CD14-positive monocyte (primary cell): Measurements from ENCODE around the gene TOLLIP. TPM values are rescaled to one million over a fixed set of nuclear protein-coding genes. Genes with fewer than 3 reads are reported as not detected.

Experiments used
- DNase-seq, 3 donors: peaks; one replicate each; pipeline ENCODE4 v3.0.0-alpha.2; 2011 to 2022
- H2AFZ ChIP-seq: 2 replicates; pipeline ENCODE4 v1.6.0; 2012; ENCODE audit warnings: mild to moderate bottlenecking, low read depth, low read length, inconsistent platforms; ENCODE audit not compliant: insufficient read depth, poor library complexity, severe bottlenecking
- H3K27ac ChIP-seq, 2 donors: 1 replicate in 1 of 2; 2 replicates in 1 of 2; pipeline ENCODE4 v1.5.1; 2012 to 2013; ENCODE audit warnings: low read length in 2 of 2, control low read depth in 1 of 2, inconsistent platforms in 1 of 2, low read depth in 1 of 2, mild to moderate bottlenecking in 1 of 2
- H3K27me3 ChIP-seq, 2 donors: one replicate each; pipeline versions ENCODE4 v1.6.0 to v1.6.1; 2011 to 2013; ENCODE audit warnings: low read length in 2 of 2; ENCODE audit not compliant: control insufficient read depth in 2 of 2, insufficient read depth in 2 of 2
- H3K36me3 ChIP-seq, 2 donors: replicated peaks in 1 of 2; 1 replicate in 1 of 2; 2 replicates in 1 of 2; pipeline versions ENCODE4 v1.5.1 to v1.6.1; 2012 to 2013; ENCODE audit warnings: low read length in 2 of 2, control low read depth in 1 of 2, inconsistent platforms in 1 of 2, mild to moderate bottlenecking in 1 of 2; ENCODE audit not compliant: insufficient read depth in 2 of 2, control insufficient read depth in 1 of 2
- H3K4me1 ChIP-seq, 2 donors: 1 replicate in 1 of 2; 2 replicates in 1 of 2; pipeline versions ENCODE4 v1.5.1 to v1.6.1; 2012 to 2013; ENCODE audit warnings: low read length in 2 of 2, control low read depth in 1 of 2, inconsistent platforms in 1 of 2, mild to moderate bottlenecking in 1 of 2, moderate library complexity in 1 of 2; ENCODE audit not compliant: insufficient read depth in 2 of 2, control insufficient read depth in 1 of 2
- H3K4me2 ChIP-seq: replicated peaks from 2 replicates; pipeline ENCODE3; 2012; ENCODE audit warnings: low read length, moderate library complexity, mild to moderate bottlenecking; ENCODE audit not compliant: poor library complexity, severe bottlenecking; ENCODE audit errors: extremely low read depth
- H3K4me3 ChIP-seq, 3 experiments: fragments of 200-600 bp in 1 of 3; sonication (generic) in 1 of 3; replicated peaks in 1 of 3; 1 replicate in 2 of 3; 2 replicates in 1 of 3; pipeline ENCODE4 v1.5.1; 2011 to 2013; ENCODE audit warnings: low read length in 3 of 3, mild to moderate bottlenecking in 3 of 3, control low read depth in 2 of 3, low read depth in 2 of 3, inconsistent platforms in 1 of 3, moderate library complexity in 1 of 3
- H3K79me2 ChIP-seq: 2 replicates; pipeline ENCODE4 v1.6.0; 2012; ENCODE audit warnings: mild to moderate bottlenecking, control low read depth, inconsistent platforms, low read length, moderate library complexity; ENCODE audit not compliant: insufficient read depth
- H3K9ac ChIP-seq: 2 replicates; pipeline ENCODE4 v1.6.0; 2017; ENCODE audit warnings: low read length, mild to moderate bottlenecking; ENCODE audit not compliant: insufficient read depth, poor library complexity, severe bottlenecking
- H3K9me3 ChIP-seq, 2 donors: replicated peaks in 1 of 2; 1 replicate in 1 of 2; 2 replicates in 1 of 2; pipeline versions ENCODE4 v1.5.1 to v1.6.1; 2012 to 2013; ENCODE audit warnings: low read length in 2 of 2, control low read depth in 1 of 2; ENCODE audit not compliant: control insufficient read depth in 1 of 2, insufficient read depth in 1 of 2
- H4K20me1 ChIP-seq: 2 replicates; pipeline ENCODE4 v1.6.0; 2012; ENCODE audit warnings: mild to moderate bottlenecking, low read length, control low read depth, moderate library complexity; ENCODE audit not compliant: insufficient read depth
- H3K27ac Mint-ChIP-seq, 7 donors: one replicate each; pipeline ENCODE4 v1.8.0; 2020; ENCODE audit warnings: mild to moderate bottlenecking in 7 of 7, mixed read lengths in 7 of 7, moderate library complexity in 6 of 7, inconsistent platforms in 2 of 7
- H3K27me3 Mint-ChIP-seq, 3 donors: one replicate each; pipeline ENCODE4 v1.8.0; 2021 to 2022; ENCODE audit warnings: low read depth in 3 of 3, mild to moderate bottlenecking in 3 of 3, mixed read lengths in 3 of 3, moderate library complexity in 3 of 3, inconsistent platforms in 1 of 3
- H3K36me3 Mint-ChIP-seq, 2 donors: one replicate each; pipeline ENCODE4 v1.8.0; 2020; ENCODE audit warnings: mixed read lengths in 2 of 2, inconsistent platforms in 1 of 2, mild to moderate bottlenecking in 1 of 2
- H3K4me1 Mint-ChIP-seq: one replicate; pipeline ENCODE4 v1.8.0; 2020; ENCODE audit warnings: mild to moderate bottlenecking, mixed read lengths
- H3K4me3 Mint-ChIP-seq, 2 donors: one replicate each; pipeline ENCODE4 v1.8.0; 2020; ENCODE audit warnings: mild to moderate bottlenecking in 2 of 2, mixed read lengths in 2 of 2, moderate library complexity in 1 of 2
- H3K9me3 Mint-ChIP-seq, 7 donors: one replicate each; pipeline ENCODE4 v1.8.0; 2020 to 2022; ENCODE audit warnings: mixed read lengths in 7 of 7, mild to moderate bottlenecking in 6 of 7, moderate library complexity in 6 of 7, inconsistent platforms in 2 of 7
- WGBS: methylation state at CpG from one replicate; pipeline ENCODE4 v1.1.5; 2013; ENCODE audit warnings: missing lambda C conversion rate; ENCODE audit not compliant: insufficient coverage; 5-methylcytosine and 5-hydroxymethylcytosine counted together
- intact Hi-C, 2 donors: fragments of 100-400 bp; cut with micrococcal nuclease; formaldehyde crosslinking; loops; one replicate each; pipeline versions ENCODE4 v1.15.0 to v1.15.1; 2023
- polyA plus RNA-seq, 3 donors: library from polyadenylated mRNA; depleted of rRNA in 1 of 3; unstranded in 2 of 3; stranded (reverse) in 1 of 3; fragments of 300-500 nt in 2 of 3; fragments of >200 nt in 1 of 3; fragmentation: Illumina TruSeq in 2 of 3; gene quantifications; 1 replicate in 2 of 3; 2 replicates in 1 of 3; pipeline ENCODE4 v1.2.3, GENCODE V29; 2012 to 2021
- TF ChIP-seq, protein P1 (sequence below): fragments of 200-600 bp; IDR thresholded peaks from one replicate; pipeline ENCODE4 v1.8.0; 2022; ENCODE audit warnings: antibody characterized with exemption, mild to moderate bottlenecking

The TOLLIP gene
- polyA plus RNA-seq, 3 donors, result 67.9 to 72.1 (median 71.7) TPM

DNA sequence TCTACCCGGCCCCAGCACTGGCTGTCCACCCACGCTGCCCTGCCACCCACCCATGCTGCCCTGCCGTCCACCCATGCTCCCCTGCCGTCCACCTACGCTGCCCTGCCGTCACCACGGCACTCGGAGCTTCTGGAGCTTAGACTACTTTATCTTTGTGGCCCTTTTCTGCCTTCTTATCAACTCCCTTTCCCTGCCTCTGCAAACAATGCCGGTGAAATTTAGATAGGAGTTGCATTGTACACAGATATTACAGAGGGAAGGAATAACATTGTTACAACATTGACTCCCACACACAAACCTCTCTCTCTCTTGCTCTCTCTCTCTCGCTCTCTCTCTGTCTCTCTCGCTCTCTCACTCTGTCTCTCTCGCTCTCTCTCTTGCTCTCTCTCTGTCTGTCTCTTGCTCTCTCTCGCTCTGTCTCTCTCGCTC, 46.6 kb upstream of the TOLLIP start:
- DNase-seq, result no peak
- Histone ChIP-seq H2AFZ (no peak overlapping the region), H3K9ac (no peak overlapping the region), H3K27me3 (no peaks in the 10 kb centered on the region), H3K9me3 (no peaks in the 10 kb centered on the region), H3K79me2 (no peaks in the 10 kb centered on the region), H4K20me1 (no peaks in the 10 kb centered on the region), H3K27ac (no peak overlapping the region), H3K4me1 (no peaks in the 10 kb centered on the region), H3K4me2 (no peak overlapping the region), H3K36me3 (no peaks in the 10 kb centered on the region), H3K4me3 (no peak overlapping the region)
- intact Hi-C loops, result no loop called here
- H3K36me3 Mint-ChIP-seq, result no peaks in the 10 kb centered on the region
- TF ChIP-seq, protein P1, sequence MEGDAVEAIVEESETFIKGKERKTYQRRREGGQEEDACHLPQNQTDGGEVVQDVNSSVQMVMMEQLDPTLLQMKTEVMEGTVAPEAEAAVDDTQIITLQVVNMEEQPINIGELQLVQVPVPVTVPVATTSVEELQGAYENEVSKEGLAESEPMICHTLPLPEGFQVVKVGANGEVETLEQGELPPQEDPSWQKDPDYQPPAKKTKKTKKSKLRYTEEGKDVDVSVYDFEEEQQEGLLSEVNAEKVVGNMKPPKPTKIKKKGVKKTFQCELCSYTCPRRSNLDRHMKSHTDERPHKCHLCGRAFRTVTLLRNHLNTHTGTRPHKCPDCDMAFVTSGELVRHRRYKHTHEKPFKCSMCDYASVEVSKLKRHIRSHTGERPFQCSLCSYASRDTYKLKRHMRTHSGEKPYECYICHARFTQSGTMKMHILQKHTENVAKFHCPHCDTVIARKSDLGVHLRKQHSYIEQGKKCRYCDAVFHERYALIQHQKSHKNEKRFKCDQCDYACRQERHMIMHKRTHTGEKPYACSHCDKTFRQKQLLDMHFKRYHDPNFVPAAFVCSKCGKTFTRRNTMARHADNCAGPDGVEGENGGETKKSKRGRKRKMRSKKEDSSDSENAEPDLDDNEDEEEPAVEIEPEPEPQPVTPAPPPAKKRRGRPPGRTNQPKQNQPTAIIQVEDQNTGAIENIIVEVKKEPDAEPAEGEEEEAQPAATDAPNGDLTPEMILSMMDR, result no peak
- H3K27me3 Mint-ChIP-seq, result peaks cover 11 to 15% (median 12%) of the 10 kb centered on the region in 3 donors
- H3K4me3 Mint-ChIP-seq, result no peak overlapping the region
- WGBS, result 76% methylated on average over 10 of the region's 14 CpGs
- H3K4me1 Mint-ChIP-seq, result no peaks in the 10 kb centered on the region
- peak overlapping the region in 1 of 7 donors; percentile 61 for H3K27ac Mint-ChIP-seq
- H3K9me3 Mint-ChIP-seq, result peaks cover 0 to 3% (median 0%) of the 10 kb centered on the region in 7 donors

GRCh38 chr11:1354125-1354938, 44.9 kb upstream of the TOLLIP start:
- Histone ChIP-seq H3K4me2 (no peak overlapping the region), H3K4me1 (no peaks in the 10 kb centered on the region), H4K20me1 (no peaks in the 10 kb centered on the region), H3K79me2 (no peaks in the 10 kb centered on the region), H3K9me3 (no peaks in the 10 kb centered on the region), H3K27me3 (no peaks in the 10 kb centered on the region), H3K4me3 (no peak overlapping the region), H2AFZ (no peak overlapping the region), H3K9ac (no peak overlapping the region), H3K36me3 (no peaks in the 10 kb centered on the region), H3K27ac (no peak overlapping the region)
- WGBS, result 97% methylated on average over 27 of the region's 32 CpGs
- TF ChIP-seq, protein P1, result no peak
- Mint-ChIP-seq H3K9me3 (no peaks in the 10 kb centered on the region), H3K4me1 (no peaks in the 10 kb centered on the region), H3K27ac (no peak overlapping the region), H3K4me3 (no peak overlapping the region), H3K36me3 (no peaks in the 10 kb centered on the region), H3K27me3 (peaks cover 13 to 18% (median 17%) of the 10 kb centered on the region in 3 donors)
- no peak for DNase-seq
- intact Hi-C loops, result no loop called here
